Muscle layer of colon (tissue), 2 donors: ENCODE data around the gene CST7.

ENCODE experiments used
- H3K27ac ChIP-seq: one replicate; pipeline ENCODE4 v1.7.0; 2013; ENCODE audit warnings: low read depth, mild to moderate bottlenecking, low read length, moderate library complexity
- H3K27me3 ChIP-seq, 2 donors: one replicate each; pipeline ENCODE4 v1.7.0; 2013; ENCODE audit warnings: low read length in 2 of 2, mild to moderate bottlenecking in 2 of 2; ENCODE audit not compliant: insufficient read depth in 2 of 2, control insufficient read depth in 1 of 2
- H3K36me3 ChIP-seq: one replicate; pipeline ENCODE4 v1.7.0; 2013; ENCODE audit warnings: mild to moderate bottlenecking, low read length; ENCODE audit not compliant: insufficient read depth
- H3K4me1 ChIP-seq: one replicate; pipeline ENCODE4 v1.7.0; 2013; ENCODE audit warnings: mild to moderate bottlenecking, low read length; ENCODE audit not compliant: insufficient read depth
- H3K4me3 ChIP-seq, 2 donors: one replicate each; pipeline ENCODE4 v1.7.0; 2013; ENCODE audit warnings: low read length in 2 of 2, low read depth in 1 of 2, mild to moderate bottlenecking in 1 of 2, moderate library complexity in 1 of 2
- H3K9ac ChIP-seq: one replicate; pipeline ENCODE4 v1.7.0; 2013; ENCODE audit warnings: low read length
- H3K9me3 ChIP-seq: one replicate; pipeline ENCODE4 v1.7.0; 2013; ENCODE audit warnings: mild to moderate bottlenecking, low read length
- donor health status: abdominal sarcoma.
- donor health status: Adenocarcinoma of cecum.

Gene CST7

GRCh38 chr20:24953209-24953575 is 4.1 kb downstream of the CST7 start:
- no peaks in the 10 kb centered on the region for H3K9me3 ChIP-seq
- H3K4me3 ChIP-seq: no peak overlapping the region
- H3K27me3 ChIP-seq: no peaks in the 10 kb centered on the region
- H3K36me3 ChIP-seq: no peaks in the 10 kb centered on the region
- H3K27ac ChIP-seq: no peak overlapping the region
- H3K9ac ChIP-seq: no peak overlapping the region
- H3K4me1 ChIP-seq: no peaks in the 10 kb centered on the region

GRCh38 chr20:24953621-24954133 is 4.6 kb downstream of the CST7 start:
- Histone ChIP-seq H3K4me3 (no peak overlapping the region), H3K27ac (no peak overlapping the region), H3K9me3 (no peaks in the 10 kb centered on the region), H3K9ac (no peak overlapping the region), H3K4me1 (no peaks in the 10 kb centered on the region), H3K27me3 (no peaks in the 10 kb centered on the region), H3K36me3 (no peaks in the 10 kb centered on the region)

GRCh38 chr20:24954151-24954550 is 5.1 kb downstream of the CST7 start:
- no peak overlapping the region for H3K4me3 ChIP-seq
- H3K27ac ChIP-seq: no peak overlapping the region
- H3K9me3 ChIP-seq: no peaks in the 10 kb centered on the region
- H3K4me1 ChIP-seq: no peaks in the 10 kb centered on the region
- no peaks in the 10 kb centered on the region for H3K27me3 ChIP-seq
- no peak overlapping the region for H3K9ac ChIP-seq
- H3K36me3 ChIP-seq: no peaks in the 10 kb centered on the region

- no peak overlapping the region for H3K4me3 ChIP-seq
- no peaks in the 10 kb centered on the region for H3K9me3 ChIP-seq
- H3K36me3 ChIP-seq: no peaks in the 10 kb centered on the region
- H3K27ac ChIP-seq: no peak overlapping the region
- H3K9ac ChIP-seq: no peak overlapping the region
- H3K27me3 ChIP-seq: no peaks in the 10 kb centered on the region
- no peaks in the 10 kb centered on the region for H3K4me1 ChIP-seq
These were observed 5.5 kb downstream of the CST7 start for GRCh38 chr20:24954566-24954965.

- Histone ChIP-seq H3K36me3 (no peaks in the 10 kb centered on the region), H3K9me3 (no peaks in the 10 kb centered on the region), H3K27me3 (no peaks in the 10 kb centered on the region), H3K4me3 (no peak overlapping the region), H3K4me1 (no peaks in the 10 kb centered on the region), H3K27ac (no peak overlapping the region), H3K9ac (no peak overlapping the region)
These were observed 6.0 kb downstream of the CST7 start for GRCh38 chr20:24955045-24955444.

- H3K27ac ChIP-seq: no peak overlapping the region
- H3K9ac ChIP-seq: no peak overlapping the region
- no peaks in the 10 kb centered on the region for H3K9me3 ChIP-seq
- H3K4me1 ChIP-seq: no peaks in the 10 kb centered on the region
- H3K27me3 ChIP-seq: no peaks in the 10 kb centered on the region
- peaks cover 5% of the 10 kb centered on the region for H3K36me3 ChIP-seq
- no peak overlapping the region for H3K4me3 ChIP-seq
These were observed 7.2 kb downstream of the CST7 start for GRCh38 chr20:24956001-24956841.

- H3K27ac ChIP-seq: no peak overlapping the region
- no peaks in the 10 kb centered on the region for H3K27me3 ChIP-seq
- H3K4me1 ChIP-seq: no peaks in the 10 kb centered on the region
- peaks cover 13% of the 10 kb centered on the region for H3K36me3 ChIP-seq
- no peaks in the 10 kb centered on the region for H3K9me3 ChIP-seq
- H3K9ac ChIP-seq: no peak overlapping the region
- H3K4me3 ChIP-seq: no peak overlapping the region
These were observed 8.4 kb downstream of the CST7 start for GRCh38 chr20:24957326-24958016.

GRCh38 chr20:24958506-24959385 is 9.7 kb downstream of the CST7 start:
- peaks cover 24% of the 10 kb centered on the region for H3K36me3 ChIP-seq
- H3K9ac ChIP-seq: no peak overlapping the region
- no peaks in the 10 kb centered on the region for H3K9me3 ChIP-seq
- H3K4me1 ChIP-seq: no peaks in the 10 kb centered on the region
- H3K27me3 ChIP-seq: no peaks in the 10 kb centered on the region
- no peak overlapping the region for H3K27ac ChIP-seq
- no peak overlapping the region for H3K4me3 ChIP-seq

- H3K4me1 ChIP-seq: no peaks in the 10 kb centered on the region
- H3K9ac ChIP-seq: no peak overlapping the region
- no peaks in the 10 kb centered on the region for H3K27me3 ChIP-seq
- H3K4me3 ChIP-seq: no peak overlapping the region
- H3K27ac ChIP-seq: no peak overlapping the region
- peaks cover 30% of the 10 kb centered on the region for H3K36me3 ChIP-seq
- no peaks in the 10 kb centered on the region for H3K9me3 ChIP-seq
These were observed 10.7 kb downstream of the CST7 start for GRCh38 chr20:24959591-24960301.

- Histone ChIP-seq H3K9ac (no peak overlapping the region), H3K27me3 (no peaks in the 10 kb centered on the region), H3K36me3 (peaks cover 33% of the 10 kb centered on the region), H3K4me1 (no peaks in the 10 kb centered on the region), H3K27ac (no peak overlapping the region), H3K9me3 (no peaks in the 10 kb centered on the region), H3K4me3 (no peak overlapping the region)
These were observed 11.3 kb downstream of the CST7 start for GRCh38 chr20:24960302-24960801.
